SK-N-SH (cell line): ENCODE results near the gene PJA2.
"Not testable (repeated sequence)": the region's sequence is repeated elsewhere in the genome, so short reads cannot be mapped to it uniquely, and the experiment has no call there.

Source experiments
- ELF1 ChIP-seq: IDR thresholded peaks from 2 replicates; pipeline ENCODE4 v1.4.0; 2012
- MXI1 ChIP-seq: IDR thresholded peaks from 2 replicates; pipeline ENCODE4 v1.6.1; 2012; ENCODE audit warnings: mild to moderate bottlenecking, low read depth, low read length, improper control_type of control experiment
- NFIC ChIP-seq: IDR thresholded peaks from 2 replicates; pipeline ENCODE4 v1.4.0; 2012; ENCODE audit warnings: borderline replicate concordance
- POLR2AphosphoS5 ChIP-seq: IDR thresholded peaks from 2 replicates; pipeline ENCODE4 v1.6.1; 2012; ENCODE audit warnings: low read depth, low read length
- RAD21 ChIP-seq: IDR thresholded peaks from 2 replicates; pipeline ENCODE4 v1.6.1; 2012; ENCODE audit warnings: mild to moderate bottlenecking, low read length
- SMC3 ChIP-seq: IDR thresholded peaks from 2 replicates; pipeline ENCODE4 v1.6.1; 2012; ENCODE audit warnings: low read depth, low read length, improper control_type of control experiment
- TCF12 ChIP-seq: IDR thresholded peaks from 2 replicates; pipeline ENCODE4 v1.4.0; 2012
- TF ChIP-seq, protein P1 (sequence below): IDR thresholded peaks from 2 replicates; pipeline ENCODE4 v1.6.1; 2012; ENCODE audit warnings: mild to moderate bottlenecking, low read depth, low read length, moderate library complexity
- TF ChIP-seq, protein P2 (sequence below): fragments of 200-600 bp; sonication (generic); IDR thresholded peaks from 2 replicates; pipeline ENCODE4 v1.6.1; 2017; ENCODE audit warnings: antibody characterized with exemption, mild to moderate bottlenecking, moderate library complexity
- TF ChIP-seq, protein P3 (sequence below): fragments of 150-350 bp; IDR thresholded peaks from 2 replicates; pipeline ENCODE4 v1.6.1; 2017; ENCODE audit warnings: antibody characterized with exemption, low read length, low read depth, borderline replicate concordance

DNA sequence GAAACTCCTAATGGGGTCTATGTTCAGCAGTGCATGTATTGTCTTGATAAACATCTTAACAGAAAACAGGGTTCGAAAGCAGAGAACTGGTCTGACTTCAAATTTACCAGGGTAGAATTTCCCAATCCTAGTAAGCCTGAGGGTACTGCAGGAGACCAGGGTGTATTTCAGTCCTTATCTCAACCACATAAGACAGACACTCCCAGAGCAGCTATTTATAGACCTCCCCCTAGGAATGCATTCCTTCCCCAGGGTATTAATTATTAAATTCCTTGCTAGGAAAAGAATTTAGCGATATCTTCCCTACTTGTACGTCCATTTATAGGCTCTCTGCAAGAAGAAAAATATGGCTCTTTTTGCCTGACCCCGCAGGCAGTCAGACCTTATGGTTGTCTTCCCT is 123.1 kb downstream of the PJA2 start:
- TF ChIP-seq, protein P1, sequence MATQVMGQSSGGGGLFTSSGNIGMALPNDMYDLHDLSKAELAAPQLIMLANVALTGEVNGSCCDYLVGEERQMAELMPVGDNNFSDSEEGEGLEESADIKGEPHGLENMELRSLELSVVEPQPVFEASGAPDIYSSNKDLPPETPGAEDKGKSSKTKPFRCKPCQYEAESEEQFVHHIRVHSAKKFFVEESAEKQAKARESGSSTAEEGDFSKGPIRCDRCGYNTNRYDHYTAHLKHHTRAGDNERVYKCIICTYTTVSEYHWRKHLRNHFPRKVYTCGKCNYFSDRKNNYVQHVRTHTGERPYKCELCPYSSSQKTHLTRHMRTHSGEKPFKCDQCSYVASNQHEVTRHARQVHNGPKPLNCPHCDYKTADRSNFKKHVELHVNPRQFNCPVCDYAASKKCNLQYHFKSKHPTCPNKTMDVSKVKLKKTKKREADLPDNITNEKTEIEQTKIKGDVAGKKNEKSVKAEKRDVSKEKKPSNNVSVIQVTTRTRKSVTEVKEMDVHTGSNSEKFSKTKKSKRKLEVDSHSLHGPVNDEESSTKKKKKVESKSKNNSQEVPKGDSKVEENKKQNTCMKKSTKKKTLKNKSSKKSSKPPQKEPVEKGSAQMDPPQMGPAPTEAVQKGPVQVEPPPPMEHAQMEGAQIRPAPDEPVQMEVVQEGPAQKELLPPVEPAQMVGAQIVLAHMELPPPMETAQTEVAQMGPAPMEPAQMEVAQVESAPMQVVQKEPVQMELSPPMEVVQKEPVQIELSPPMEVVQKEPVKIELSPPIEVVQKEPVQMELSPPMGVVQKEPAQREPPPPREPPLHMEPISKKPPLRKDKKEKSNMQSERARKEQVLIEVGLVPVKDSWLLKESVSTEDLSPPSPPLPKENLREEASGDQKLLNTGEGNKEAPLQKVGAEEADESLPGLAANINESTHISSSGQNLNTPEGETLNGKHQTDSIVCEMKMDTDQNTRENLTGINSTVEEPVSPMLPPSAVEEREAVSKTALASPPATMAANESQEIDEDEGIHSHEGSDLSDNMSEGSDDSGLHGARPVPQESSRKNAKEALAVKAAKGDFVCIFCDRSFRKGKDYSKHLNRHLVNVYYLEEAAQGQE = not testable (repeated sequence)
- TF ChIP-seq, protein P2, sequence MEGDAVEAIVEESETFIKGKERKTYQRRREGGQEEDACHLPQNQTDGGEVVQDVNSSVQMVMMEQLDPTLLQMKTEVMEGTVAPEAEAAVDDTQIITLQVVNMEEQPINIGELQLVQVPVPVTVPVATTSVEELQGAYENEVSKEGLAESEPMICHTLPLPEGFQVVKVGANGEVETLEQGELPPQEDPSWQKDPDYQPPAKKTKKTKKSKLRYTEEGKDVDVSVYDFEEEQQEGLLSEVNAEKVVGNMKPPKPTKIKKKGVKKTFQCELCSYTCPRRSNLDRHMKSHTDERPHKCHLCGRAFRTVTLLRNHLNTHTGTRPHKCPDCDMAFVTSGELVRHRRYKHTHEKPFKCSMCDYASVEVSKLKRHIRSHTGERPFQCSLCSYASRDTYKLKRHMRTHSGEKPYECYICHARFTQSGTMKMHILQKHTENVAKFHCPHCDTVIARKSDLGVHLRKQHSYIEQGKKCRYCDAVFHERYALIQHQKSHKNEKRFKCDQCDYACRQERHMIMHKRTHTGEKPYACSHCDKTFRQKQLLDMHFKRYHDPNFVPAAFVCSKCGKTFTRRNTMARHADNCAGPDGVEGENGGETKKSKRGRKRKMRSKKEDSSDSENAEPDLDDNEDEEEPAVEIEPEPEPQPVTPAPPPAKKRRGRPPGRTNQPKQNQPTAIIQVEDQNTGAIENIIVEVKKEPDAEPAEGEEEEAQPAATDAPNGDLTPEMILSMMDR = not testable (repeated sequence)
- TF ChIP-seq NFIC, POLR2AphosphoS5, SMC3, TCF12, ELF1, MXI1, RAD21: not testable (repeated sequence)
- TF ChIP-seq, protein P3, sequence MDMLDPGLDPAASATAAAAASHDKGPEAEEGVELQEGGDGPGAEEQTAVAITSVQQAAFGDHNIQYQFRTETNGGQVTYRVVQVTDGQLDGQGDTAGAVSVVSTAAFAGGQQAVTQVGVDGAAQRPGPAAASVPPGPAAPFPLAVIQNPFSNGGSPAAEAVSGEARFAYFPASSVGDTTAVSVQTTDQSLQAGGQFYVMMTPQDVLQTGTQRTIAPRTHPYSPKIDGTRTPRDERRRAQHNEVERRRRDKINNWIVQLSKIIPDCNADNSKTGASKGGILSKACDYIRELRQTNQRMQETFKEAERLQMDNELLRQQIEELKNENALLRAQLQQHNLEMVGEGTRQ = not testable (repeated sequence)
